Stomach smooth muscle (tissue), 2 donors: Measurements from ENCODE around the gene ALOXE3.

Experiments used
- H3K27ac ChIP-seq: one replicate; pipeline ENCODE4 v1.7.0; 2013; ENCODE audit warnings: mild to moderate bottlenecking, low read length, inconsistent platforms
- H3K27me3 ChIP-seq, 2 donors: one replicate each; pipeline ENCODE4 v1.7.0; 2013; ENCODE audit warnings: low read length in 2 of 2; ENCODE audit not compliant: insufficient read depth in 2 of 2, control insufficient read depth in 1 of 2
- H3K36me3 ChIP-seq, 2 donors: one replicate each; pipeline ENCODE4 v1.7.0; 2013; ENCODE audit warnings: low read length in 2 of 2; ENCODE audit not compliant: control insufficient read depth in 2 of 2, insufficient read depth in 2 of 2
- H3K4me1 ChIP-seq: one replicate; pipeline ENCODE4 v1.7.0; 2013; ENCODE audit warnings: low read length; ENCODE audit not compliant: control insufficient read depth, insufficient read depth
- H3K4me3 ChIP-seq, 2 donors: one replicate each; pipeline ENCODE4 v1.7.0; 2013; ENCODE audit warnings: low read length in 2 of 2
- H3K9ac ChIP-seq, 2 donors: one replicate each; pipeline ENCODE4 v1.7.0; 2013; ENCODE audit warnings: low read length in 2 of 2, mild to moderate bottlenecking in 1 of 2
- H3K9me3 ChIP-seq, 2 donors: one replicate each; pipeline ENCODE4 v1.7.0; 2013; ENCODE audit warnings: low read length in 2 of 2; ENCODE audit not compliant: control insufficient read depth in 2 of 2
- donor health status: healthy.
- donor health status: Pancreatic carcinoma.

The ALOXE3 gene

GRCh38 chr17:8160741-8161221 is 42.5 kb upstream of the ALOXE3 start:
- Histone ChIP-seq H3K4me1 (peaks cover 50% of the 10 kb centered on the region), H3K27me3 (no peaks in the 10 kb centered on the region), H3K36me3 (peaks cover 13 to 20% of the 10 kb centered on the region in 2 donors), H3K4me3 (peak overlapping the region; percentile 32 to 49), H3K27ac (peak overlapping the region; percentile 98), H3K9me3 (no peaks in the 10 kb centered on the region), H3K9ac (peak overlapping the region; percentile 66 to 90)

- H3K9ac ChIP-seq: no peak overlapping the region
- peaks cover 52% of the 10 kb centered on the region for H3K4me1 ChIP-seq
- no peaks in the 10 kb centered on the region for H3K9me3 ChIP-seq
- no peaks in the 10 kb centered on the region for H3K27me3 ChIP-seq
- H3K4me3 ChIP-seq: no peak overlapping the region
- peaks cover 13 to 20% of the 10 kb centered on the region in 2 donors for H3K36me3 ChIP-seq
- H3K27ac ChIP-seq: peak overlapping the region; percentile 49
Observed at GRCh38 chr17:8160224-8160577, 41.9 kb upstream of the ALOXE3 start.

DNA sequence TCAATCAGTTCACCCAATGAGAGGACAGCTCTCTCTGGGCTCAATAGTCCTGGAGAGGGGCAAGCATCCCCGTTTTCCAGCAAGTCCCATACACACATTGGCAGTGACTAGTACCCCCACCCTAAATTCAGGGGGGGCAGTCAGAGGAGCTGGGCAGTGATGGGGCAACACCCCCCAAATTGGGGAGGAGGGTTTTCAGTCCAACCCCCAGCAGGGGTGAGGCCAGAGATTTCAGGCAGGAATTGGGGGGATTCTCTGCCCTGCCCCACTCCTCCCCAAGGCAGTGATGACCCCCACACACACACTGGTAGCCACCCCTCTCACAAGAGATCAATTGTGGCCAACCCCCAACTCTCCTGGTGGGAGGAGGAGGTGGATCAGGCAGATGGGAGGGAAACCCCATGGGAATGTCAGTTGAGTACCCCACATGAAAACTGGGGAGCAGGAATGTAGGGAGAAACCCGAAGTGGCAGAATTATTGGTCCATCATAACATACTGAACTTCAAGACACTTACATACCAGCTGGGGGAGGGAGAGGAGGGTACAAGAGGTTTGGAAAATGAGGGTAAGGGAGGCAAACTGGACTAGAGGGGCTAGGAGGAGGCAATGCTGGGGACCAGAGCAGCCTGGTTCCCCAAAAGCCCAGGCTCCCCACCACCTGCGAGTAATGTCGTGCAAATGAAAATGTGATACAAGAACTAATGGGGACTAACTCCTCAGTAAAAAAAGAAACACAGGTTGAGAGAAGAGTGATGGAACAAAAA is 41.3 kb upstream of the ALOXE3 start:
- Histone ChIP-seq H3K4me1 (peaks cover 55% of the 10 kb centered on the region), H3K27me3 (no peaks in the 10 kb centered on the region), H3K4me3 (no peak overlapping the region), H3K9ac (no peak overlapping the region), H3K36me3 (peaks cover 13 to 20% of the 10 kb centered on the region in 2 donors), H3K27ac (peak overlapping the region; percentile 49), H3K9me3 (no peaks in the 10 kb centered on the region)

DNA sequence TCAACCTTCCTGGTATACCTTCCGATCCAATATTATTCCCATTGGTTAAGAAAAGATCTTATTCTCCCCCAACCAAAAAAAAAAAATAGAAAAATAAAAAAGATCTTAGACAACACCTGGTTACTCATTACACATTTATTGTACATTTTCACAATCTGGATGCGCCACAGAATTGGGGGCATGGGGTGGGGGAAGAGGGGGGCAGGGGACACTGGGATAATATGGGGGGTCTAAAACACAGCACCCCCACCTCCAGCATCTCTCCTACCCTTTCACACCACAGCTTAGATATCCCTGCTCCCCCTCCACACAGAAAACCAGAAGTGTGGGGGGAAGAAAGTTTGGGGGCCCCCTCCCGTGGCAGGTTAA is 40.7 kb upstream of the ALOXE3 start:
- Histone ChIP-seq H3K27me3 (no peaks in the 10 kb centered on the region), H3K4me3 (no peak overlapping the region), H3K9me3 (no peaks in the 10 kb centered on the region), H3K36me3 (peaks cover 13 to 20% of the 10 kb centered on the region in 2 donors), H3K9ac (no peak overlapping the region), H3K4me1 (peaks cover 50% of the 10 kb centered on the region), H3K27ac (peak overlapping the region; percentile 81)

DNA sequence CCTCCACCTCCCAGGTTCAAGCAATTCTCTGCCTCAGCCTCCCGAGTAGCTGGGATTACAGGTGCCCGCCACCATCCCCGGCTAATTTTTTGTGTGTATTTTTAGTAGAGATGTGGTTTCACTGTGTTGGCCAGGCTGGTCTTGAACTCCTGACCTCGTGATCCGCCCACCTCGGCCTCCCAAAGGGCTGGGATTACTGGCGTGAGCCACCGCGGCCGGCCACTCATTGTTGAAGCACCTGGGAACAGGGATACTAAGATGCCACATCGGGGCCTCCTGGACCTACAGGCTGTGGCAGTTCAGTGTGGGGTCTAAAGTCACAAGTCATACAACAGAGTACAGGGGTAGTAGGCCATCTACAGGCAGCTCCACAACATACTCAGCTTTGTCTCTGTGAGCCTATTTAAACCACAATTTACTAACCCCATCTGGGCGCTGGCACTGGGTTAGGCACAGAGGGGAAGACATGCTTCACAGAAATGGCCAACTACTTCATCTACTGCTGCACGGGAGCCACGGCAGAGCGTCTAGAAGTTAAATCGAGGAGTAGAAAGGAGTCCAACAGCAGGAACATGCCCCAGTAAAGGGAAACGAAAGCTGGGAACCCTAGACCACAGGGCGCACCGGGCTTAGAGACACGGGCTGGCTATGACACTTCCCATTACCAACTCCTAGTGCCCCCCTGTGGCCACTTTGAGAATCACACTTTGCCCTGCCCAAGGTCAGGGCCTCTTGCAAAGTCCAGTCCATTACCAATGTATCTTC is 40.1 kb upstream of the ALOXE3 start:
- H3K4me1 ChIP-seq: peaks cover 49% of the 10 kb centered on the region
- H3K27ac ChIP-seq: peak overlapping the region; percentile 81
- H3K9ac ChIP-seq: peak overlapping the region in 1 of 2 donors; percentile 58
- peaks cover 13 to 20% of the 10 kb centered on the region in 2 donors for H3K36me3 ChIP-seq
- H3K9me3 ChIP-seq: no peaks in the 10 kb centered on the region
- no peaks in the 10 kb centered on the region for H3K27me3 ChIP-seq
- H3K4me3 ChIP-seq: peak overlapping the region in 1 of 2 donors; percentile 55

DNA sequence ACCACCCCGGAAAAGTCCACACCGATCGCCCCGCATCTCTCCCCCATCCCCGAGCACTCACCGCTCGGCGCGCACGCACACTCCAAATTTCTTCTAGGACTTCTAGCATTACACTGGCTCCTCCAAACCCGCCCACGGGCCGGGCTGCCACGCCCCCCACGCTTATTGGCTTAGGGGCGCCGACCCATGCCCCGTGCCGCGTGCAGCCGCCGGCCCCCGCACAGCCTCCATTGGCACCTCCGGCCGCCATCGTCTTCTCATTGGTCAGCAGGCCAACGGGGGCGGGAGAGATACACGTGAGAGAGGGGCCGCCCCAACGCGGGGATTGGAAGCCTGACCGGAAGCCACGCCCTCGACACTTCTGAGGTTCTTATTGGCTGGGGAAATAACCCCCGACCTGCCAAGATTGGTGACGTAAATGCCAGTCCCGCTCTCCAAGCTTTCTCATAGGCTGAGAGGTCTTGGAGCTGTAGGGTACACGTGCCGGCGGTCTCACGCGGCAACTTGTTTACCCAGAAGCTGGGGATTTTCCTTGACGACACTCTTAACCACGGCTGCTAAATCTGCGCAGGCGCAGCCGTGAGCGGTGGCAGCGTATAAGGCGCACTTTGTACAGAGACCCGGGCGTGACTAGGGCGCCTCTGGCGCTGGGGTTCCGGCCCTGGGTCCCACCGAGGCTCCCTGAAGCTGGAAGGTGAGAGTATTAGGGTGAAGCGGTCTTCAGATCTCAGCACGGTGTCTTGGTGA is 38.1 kb upstream of the ALOXE3 start:
- H3K9ac ChIP-seq: peak overlapping the region; percentile 100
- H3K27ac ChIP-seq: peak overlapping the region; percentile 100
- H3K4me1 ChIP-seq: peaks cover 53% of the 10 kb centered on the region
- H3K27me3 ChIP-seq: no peaks in the 10 kb centered on the region
- peak overlapping the region; percentile 96 for H3K4me3 ChIP-seq
- peaks cover 13 to 21% of the 10 kb centered on the region in 2 donors for H3K36me3 ChIP-seq
- no peaks in the 10 kb centered on the region for H3K9me3 ChIP-seq

DNA sequence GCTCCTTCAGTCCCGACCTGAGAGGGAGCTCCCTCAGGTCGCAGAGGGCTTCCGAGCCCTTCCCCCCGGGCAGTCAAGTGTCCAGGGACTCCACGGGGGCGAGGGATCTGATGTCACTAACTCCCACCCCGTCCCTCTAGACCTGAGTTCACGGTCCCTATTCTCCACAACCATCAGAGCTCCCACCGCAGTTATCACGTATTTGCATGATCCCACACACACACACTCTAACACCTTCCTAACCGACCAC is 37.6 kb upstream of the ALOXE3 start:
- Histone ChIP-seq H3K9ac (peak overlapping the region; percentile 100), H3K36me3 (peaks cover 12 to 16% of the 10 kb centered on the region in 2 donors), H3K4me3 (peak overlapping the region; percentile 96), H3K9me3 (no peaks in the 10 kb centered on the region), H3K27ac (peak overlapping the region; percentile 100), H3K4me1 (peaks cover 51% of the 10 kb centered on the region), H3K27me3 (no peaks in the 10 kb centered on the region)

DNA sequence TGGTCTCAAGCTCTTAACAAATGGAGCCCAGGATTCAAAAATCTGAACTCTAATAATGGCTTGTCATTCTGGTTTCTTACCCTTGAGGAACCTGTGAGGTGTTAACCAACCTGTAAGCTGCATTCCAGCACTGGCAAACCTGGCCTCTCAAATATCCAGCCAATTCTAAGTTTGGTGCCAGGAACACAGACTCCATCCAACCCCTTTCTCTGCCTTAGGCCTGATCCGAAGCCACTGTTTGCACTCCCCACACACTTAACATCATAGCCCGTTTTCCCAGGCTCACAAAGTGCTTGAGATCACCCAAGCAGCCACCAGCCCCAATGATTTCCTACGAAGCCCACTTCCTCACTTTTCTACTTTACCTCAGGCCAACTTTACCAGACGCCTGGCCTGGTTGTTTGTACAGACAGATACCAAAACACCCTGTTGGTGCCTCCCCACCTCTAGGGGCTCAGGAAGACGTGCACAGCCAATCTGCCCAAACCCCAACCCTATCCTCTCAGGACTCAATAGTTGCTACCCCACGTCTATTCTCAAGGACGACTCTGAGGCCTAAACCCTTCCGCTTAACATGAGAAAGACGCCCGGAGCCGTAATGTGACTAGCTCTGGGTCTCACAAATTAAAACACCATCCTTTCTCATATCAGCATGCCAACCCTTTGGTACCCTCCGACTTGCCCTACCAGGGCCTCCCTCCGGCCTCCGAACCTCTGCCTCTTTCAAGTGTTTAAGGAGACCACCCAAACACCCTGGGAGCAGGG is 37.1 kb upstream of the ALOXE3 start:
- peaks cover 51% of the 10 kb centered on the region for H3K4me1 ChIP-seq
- H3K27ac ChIP-seq: peak overlapping the region; percentile 100
- H3K9ac ChIP-seq: peak overlapping the region; percentile 100
- peaks cover 13 to 17% of the 10 kb centered on the region in 2 donors for H3K36me3 ChIP-seq
- H3K9me3 ChIP-seq: no peaks in the 10 kb centered on the region
- H3K27me3 ChIP-seq: no peaks in the 10 kb centered on the region
- peak overlapping the region; percentile 96 for H3K4me3 ChIP-seq

GRCh38 chr17:8154608-8155155 is 36.4 kb upstream of the ALOXE3 start:
- peaks cover 19 to 21% of the 10 kb centered on the region in 2 donors for H3K36me3 ChIP-seq
- H3K9me3 ChIP-seq: no peaks in the 10 kb centered on the region
- H3K27ac ChIP-seq: peak overlapping the region; percentile 100
- H3K27me3 ChIP-seq: no peaks in the 10 kb centered on the region
- peak overlapping the region; percentile 100 for H3K9ac ChIP-seq
- H3K4me3 ChIP-seq: peak overlapping the region; percentile 96
- H3K4me1 ChIP-seq: peaks cover 55% of the 10 kb centered on the region
